K562 (cell line): ENCODE results near the gene RPS17.
"Not testable (repeated sequence)": the region's sequence is repeated elsewhere in the genome, so short reads cannot be mapped to it uniquely, and the experiment has no call there.

Experiments
- CTCF ChIP-seq, 3 experiments: IDR thresholded peaks in 2 of 3; conservative IDR thresholded peaks in 1 of 3; 2 replicates each; pipeline ENCODE4 v1.5.1; 2011 to 2012; ENCODE audit warnings: low read length in 3 of 3, mild to moderate bottlenecking in 3 of 3, control low read depth in 2 of 3, improper control_type of control experiment in 1 of 3, inconsistent platforms in 1 of 3, low read depth in 1 of 3, mixed read lengths in 1 of 3, moderate library complexity in 1 of 3; ENCODE audit not compliant: insufficient read depth in 2 of 3
- EP300 ChIP-seq: IDR thresholded peaks from 2 replicates; pipeline ENCODE4 v1.6.1; 2012; ENCODE audit warnings: low read length, improper control_type of control experiment
- RBBP5 ChIP-seq: fragments of 200-600 bp; sonication (generic); IDR thresholded peaks from 2 replicates; pipeline ENCODE4 v1.6.1; 2012; ENCODE audit warnings: borderline replicate concordance, mild to moderate bottlenecking, low read length, control low read depth, inconsistent platforms; ENCODE audit not compliant: insufficient read depth, poor library complexity, severe bottlenecking
- U2AF1 ChIP-seq: fragments of 200-400 bp; formaldehyde crosslinking; optimal IDR thresholded peaks from 2 replicates; pipeline ENCODE3; 2017; ENCODE audit warnings: mild to moderate bottlenecking, low read depth, low read length, moderate library complexity
- TF ChIP-seq, protein P1 (sequence below): fragments of 450-650 bp; IDR thresholded peaks from 2 replicates; pipeline ENCODE4 v1.6.1; 2014; ENCODE audit warnings: low read depth, mild to moderate bottlenecking, moderate library complexity, borderline replicate concordance

DNA sequence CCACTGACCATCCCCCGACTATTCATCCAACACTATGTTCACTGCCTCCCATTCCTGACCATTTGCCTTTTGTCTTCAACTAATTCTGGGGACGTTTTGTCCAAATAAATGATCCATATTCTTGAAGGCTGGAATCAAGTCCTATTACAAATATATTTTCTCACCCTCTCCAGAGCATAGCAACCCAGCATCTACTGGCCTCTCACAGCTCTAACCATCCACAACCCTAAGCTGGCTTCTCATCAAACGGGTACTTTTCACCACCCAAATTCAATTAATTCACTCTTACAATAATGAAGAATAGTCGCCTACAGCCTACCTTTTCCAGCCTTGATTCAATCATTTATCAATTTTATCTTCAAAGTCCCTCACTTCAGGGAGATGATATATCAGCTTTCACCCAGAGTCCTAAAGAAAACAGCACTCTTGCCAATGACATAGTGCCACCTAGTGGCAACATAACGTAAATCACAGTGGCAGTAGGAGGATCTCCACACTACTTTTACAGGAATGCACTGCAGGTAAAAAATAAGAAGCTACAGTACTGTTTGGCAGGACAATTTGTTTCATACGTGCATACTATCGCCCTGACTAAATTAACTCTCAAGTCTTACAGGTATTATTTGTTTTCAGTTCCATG lies 37.4 kb downstream of the RPS17 start:
- not testable (repeated sequence) for TF ChIP-seq RBBP5; EP300; U2AF1; CTCF (IDR thresholded peaks at IDR 0.05 in 2 of 3, conservative IDR thresholded peaks at IDR 0.05 in 1 of 3; ENCODE audit: insufficient read depth in 2 of 3, low read depth in 1 of 3, low read length in 3 of 3)
- TF ChIP-seq, protein P1, sequence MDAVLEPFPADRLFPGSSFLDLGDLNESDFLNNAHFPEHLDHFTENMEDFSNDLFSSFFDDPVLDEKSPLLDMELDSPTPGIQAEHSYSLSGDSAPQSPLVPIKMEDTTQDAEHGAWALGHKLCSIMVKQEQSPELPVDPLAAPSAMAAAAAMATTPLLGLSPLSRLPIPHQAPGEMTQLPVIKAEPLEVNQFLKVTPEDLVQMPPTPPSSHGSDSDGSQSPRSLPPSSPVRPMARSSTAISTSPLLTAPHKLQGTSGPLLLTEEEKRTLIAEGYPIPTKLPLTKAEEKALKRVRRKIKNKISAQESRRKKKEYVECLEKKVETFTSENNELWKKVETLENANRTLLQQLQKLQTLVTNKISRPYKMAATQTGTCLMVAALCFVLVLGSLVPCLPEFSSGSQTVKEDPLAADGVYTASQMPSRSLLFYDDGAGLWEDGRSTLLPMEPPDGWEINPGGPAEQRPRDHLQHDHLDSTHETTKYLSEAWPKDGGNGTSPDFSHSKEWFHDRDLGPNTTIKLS, result not testable (repeated sequence)
